Hepatocyte (in vitro differentiated cells): Measurements from ENCODE around the gene SUMO3.

Experiments used
- EZH2 ChIP-seq: fragments of 200-600 bp; sonication (generic); IDR thresholded peaks from 2 replicates; pipeline ENCODE4 v1.6.1; 2016; ENCODE audit warnings: antibody characterized with exemption, mild to moderate bottlenecking, borderline replicate concordance
- EZH2phosphoT487 ChIP-seq: fragments of 200-600 bp; sonication (generic); IDR thresholded peaks from one replicate; pipeline ENCODE4 v1.6.1; 2018; ENCODE audit warnings: antibody characterized with exemption, mild to moderate bottlenecking, low read depth, moderate library complexity; ENCODE audit not compliant: unreplicated experiment, severe bottlenecking
- TF ChIP-seq, protein P1 (sequence below): fragments of 200-600 bp; sonication (generic); IDR thresholded peaks from 2 replicates; pipeline ENCODE4 v1.5.1; 2016; ENCODE audit warnings: antibody characterized with exemption, mild to moderate bottlenecking; ENCODE audit not compliant: poor library complexity

DNA sequence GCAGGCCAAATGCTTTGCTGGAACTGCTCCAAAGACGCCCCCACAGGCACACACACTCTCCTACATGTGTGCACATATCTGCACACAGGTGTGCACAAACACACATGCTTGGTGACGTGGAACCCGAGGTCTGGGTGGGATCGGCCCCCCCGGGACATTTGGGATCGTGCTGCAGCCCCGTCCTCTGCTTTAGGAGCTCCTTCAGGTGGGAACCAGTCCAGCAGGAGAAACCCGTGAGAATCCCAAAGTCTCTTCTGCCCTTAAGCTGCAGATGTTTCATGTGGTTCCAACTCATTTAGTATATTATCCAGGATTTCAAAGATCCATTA lies 54.8 kb downstream of the SUMO3 start:
- TF ChIP-seq, protein P1, sequence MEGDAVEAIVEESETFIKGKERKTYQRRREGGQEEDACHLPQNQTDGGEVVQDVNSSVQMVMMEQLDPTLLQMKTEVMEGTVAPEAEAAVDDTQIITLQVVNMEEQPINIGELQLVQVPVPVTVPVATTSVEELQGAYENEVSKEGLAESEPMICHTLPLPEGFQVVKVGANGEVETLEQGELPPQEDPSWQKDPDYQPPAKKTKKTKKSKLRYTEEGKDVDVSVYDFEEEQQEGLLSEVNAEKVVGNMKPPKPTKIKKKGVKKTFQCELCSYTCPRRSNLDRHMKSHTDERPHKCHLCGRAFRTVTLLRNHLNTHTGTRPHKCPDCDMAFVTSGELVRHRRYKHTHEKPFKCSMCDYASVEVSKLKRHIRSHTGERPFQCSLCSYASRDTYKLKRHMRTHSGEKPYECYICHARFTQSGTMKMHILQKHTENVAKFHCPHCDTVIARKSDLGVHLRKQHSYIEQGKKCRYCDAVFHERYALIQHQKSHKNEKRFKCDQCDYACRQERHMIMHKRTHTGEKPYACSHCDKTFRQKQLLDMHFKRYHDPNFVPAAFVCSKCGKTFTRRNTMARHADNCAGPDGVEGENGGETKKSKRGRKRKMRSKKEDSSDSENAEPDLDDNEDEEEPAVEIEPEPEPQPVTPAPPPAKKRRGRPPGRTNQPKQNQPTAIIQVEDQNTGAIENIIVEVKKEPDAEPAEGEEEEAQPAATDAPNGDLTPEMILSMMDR, result no peak
- TF ChIP-seq EZH2 (no peak), EZH2phosphoT487 (no peak)
